ENCODE data around the gene FXYD2. TPM values are rescaled to one million over a fixed set of nuclear protein-coding genes. Genes with fewer than 3 reads are reported as not detected.

Gene FXYD2
- total RNA-seq, 4 donors from 2014 or later, result 0.67 to 1.7 TPM; not detected in 2

DNA sequence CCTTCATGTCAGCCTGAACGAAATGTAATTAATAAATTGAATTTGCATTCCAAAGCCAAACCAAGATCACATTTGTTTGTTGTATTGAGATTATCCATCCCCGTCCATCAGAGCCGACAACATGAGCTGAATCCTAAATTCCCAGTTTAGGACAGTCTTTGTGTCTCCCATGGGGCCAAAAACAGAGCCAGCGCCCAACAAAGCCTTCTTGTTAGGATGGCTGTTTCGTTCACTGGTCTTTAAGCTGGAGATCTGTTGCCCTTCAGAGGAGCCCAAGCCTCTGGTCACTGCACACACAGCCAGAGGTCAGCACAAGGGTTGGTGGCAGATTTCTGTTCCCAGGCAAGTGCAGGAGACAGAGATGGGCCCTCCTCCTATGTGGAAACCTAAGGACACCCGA lies 53.3 kb downstream of the FXYD2 start:
- no peak overlapping the region for H3K27ac ChIP-seq
- DNase-seq, result no peak
- no peaks in the 10 kb centered on the region for H3K27me3 ChIP-seq
- no peaks in the 10 kb centered on the region for H3K36me3 ChIP-seq
- no peak for TF ChIP-seq POLR2A (IDR thresholded peaks at IDR 0.05)
- TF ChIP-seq, protein P1, sequence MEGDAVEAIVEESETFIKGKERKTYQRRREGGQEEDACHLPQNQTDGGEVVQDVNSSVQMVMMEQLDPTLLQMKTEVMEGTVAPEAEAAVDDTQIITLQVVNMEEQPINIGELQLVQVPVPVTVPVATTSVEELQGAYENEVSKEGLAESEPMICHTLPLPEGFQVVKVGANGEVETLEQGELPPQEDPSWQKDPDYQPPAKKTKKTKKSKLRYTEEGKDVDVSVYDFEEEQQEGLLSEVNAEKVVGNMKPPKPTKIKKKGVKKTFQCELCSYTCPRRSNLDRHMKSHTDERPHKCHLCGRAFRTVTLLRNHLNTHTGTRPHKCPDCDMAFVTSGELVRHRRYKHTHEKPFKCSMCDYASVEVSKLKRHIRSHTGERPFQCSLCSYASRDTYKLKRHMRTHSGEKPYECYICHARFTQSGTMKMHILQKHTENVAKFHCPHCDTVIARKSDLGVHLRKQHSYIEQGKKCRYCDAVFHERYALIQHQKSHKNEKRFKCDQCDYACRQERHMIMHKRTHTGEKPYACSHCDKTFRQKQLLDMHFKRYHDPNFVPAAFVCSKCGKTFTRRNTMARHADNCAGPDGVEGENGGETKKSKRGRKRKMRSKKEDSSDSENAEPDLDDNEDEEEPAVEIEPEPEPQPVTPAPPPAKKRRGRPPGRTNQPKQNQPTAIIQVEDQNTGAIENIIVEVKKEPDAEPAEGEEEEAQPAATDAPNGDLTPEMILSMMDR (IDR thresholded peaks at IDR 0.05), result no peak
- no peaks in the 10 kb centered on the region for H3K9me3 ChIP-seq
- H3K4me1 ChIP-seq, result no peaks in the 10 kb centered on the region
- no peak overlapping the region for H3K4me3 ChIP-seq

- no peaks in the 10 kb centered on the region for H3K36me3 ChIP-seq
- H3K4me1 ChIP-seq, result no peaks in the 10 kb centered on the region
- DNase-seq, result no peak
- no peak for TF ChIP-seq POLR2A (IDR thresholded peaks at IDR 0.05)
- TF ChIP-seq, protein P1 (IDR thresholded peaks at IDR 0.05), result no peak
- no peaks in the 10 kb centered on the region for H3K27me3 ChIP-seq
- H3K27ac ChIP-seq, result no peak overlapping the region
- no peaks in the 10 kb centered on the region for H3K9me3 ChIP-seq
- H3K4me3 ChIP-seq, result no peak overlapping the region
These were observed 54.5 kb downstream of the FXYD2 start for GRCh38 chr11:117770061-117770460.

Other genes starting within 250 kb of the FXYD2 start
- 1 to 10 TPM in 2 of 4 donors, under 1 TPM in 2; 0.18 to 5.8 (median 2.9) TPM for gene DSCAML1, start 27.5 kb downstream of the FXYD2 start, total RNA-seq
- gene FXYD6, start 51.9 kb upstream of the FXYD2 start, total RNA-seq, result 10 to 100 TPM in 3 of 4 donors, 1 to 10 TPM in 1; 5.1 to 41.3 (median 14.0) TPM
- gene TMPRSS13, start 104.7 kb upstream of the FXYD2 start, total RNA-seq, result not detected
- 10 to 100 TPM in 3 of 4 donors, 1 to 10 TPM in 1; 9.8 to 50.3 (median 23.9) TPM for gene IL10RA, start 161.7 kb upstream of the FXYD2 start, total RNA-seq

All from Peyer's patch (tissue), 4 donors.